Measurements from ENCODE around the gene ATG7.
"Not testable (repeated sequence)": the region's sequence is repeated elsewhere in the genome, so short reads cannot be mapped to it uniquely, and the experiment has no call there.

Gene ATG7

GRCh38 chr3:11508346-11509172, 236.4 kb downstream of the ATG7 start:
- no peak for DNase-seq (ENCODE audit: low read depth in 2 of 2)

- no peak for DNase-seq (ENCODE audit: low read depth in 2 of 2)
Observed at GRCh38 chr3:11509173-11510000, 237.2 kb downstream of the ATG7 start.

- no peak for DNase-seq (ENCODE audit: low read depth in 2 of 2)
Observed at GRCh38 chr3:11510001-11510340, 237.8 kb downstream of the ATG7 start.

GRCh38 chr3:11510356-11510755, 238.2 kb downstream of the ATG7 start:
- no peak for DNase-seq (ENCODE audit: low read depth in 2 of 2)

GRCh38 chr3:11511606-11512005, 239.4 kb downstream of the ATG7 start:
- not testable (repeated sequence) for DNase-seq (ENCODE audit: low read depth in 2 of 2)

- not testable (repeated sequence) for DNase-seq (ENCODE audit: low read depth in 2 of 2)
Observed at GRCh38 chr3:11513125-11513816, 241.1 kb downstream of the ATG7 start.

GRCh38 chr3:11513817-11514135, 241.6 kb downstream of the ATG7 start:
- no peak for DNase-seq (ENCODE audit: low read depth in 2 of 2)

- DNase-seq (ENCODE audit: low read depth in 2 of 2) = no peak
Observed at GRCh38 chr3:11514191-11514821, 242.1 kb downstream of the ATG7 start.

- DNase-seq (ENCODE audit: low read depth in 2 of 2) = no peak
Observed at GRCh38 chr3:11517601-11518000, 245.4 kb downstream of the ATG7 start.

GRCh38 chr3:11521167-11521566, 249.0 kb downstream of the ATG7 start:
- DNase-seq (ENCODE audit: low read depth in 2 of 2) = no peak

GRCh38 chr3:11522398-11522715, 250.2 kb downstream of the ATG7 start:
- DNase-seq (ENCODE audit: low read depth in 2 of 2) = no peak

GRCh38 chr3:11522953-11523571, 250.9 kb downstream of the ATG7 start:
- DNase-seq (ENCODE audit: low read depth in 2 of 2) = no peak

- no peak for DNase-seq (ENCODE audit: low read depth in 2 of 2)
Observed at GRCh38 chr3:11523572-11524101, 251.4 kb downstream of the ATG7 start.

GRCh38 chr3:11526121-11526520, 253.9 kb downstream of the ATG7 start:
- not testable (repeated sequence) for DNase-seq (ENCODE audit: low read depth in 2 of 2)

- DNase-seq (ENCODE audit: low read depth in 2 of 2) = no peak
Observed at GRCh38 chr3:11529281-11529680, 257.1 kb downstream of the ATG7 start.

GRCh38 chr3:11530153-11530721, 258.0 kb downstream of the ATG7 start:
- DNase-seq (ENCODE audit: low read depth in 2 of 2) = no peak

- no peak for DNase-seq (ENCODE audit: low read depth in 2 of 2)
Observed at GRCh38 chr3:11532931-11533391, 260.8 kb downstream of the ATG7 start.

GRCh38 chr3:11534011-11534792, 262.0 kb downstream of the ATG7 start:
- DNase-seq (ENCODE audit: low read depth in 2 of 2) = no peak

- DNase-seq (ENCODE audit: low read depth in 2 of 2) = no peak
Observed at GRCh38 chr3:11534793-11535101, 262.6 kb downstream of the ATG7 start.

GRCh38 chr3:11535243-11535960, 263.2 kb downstream of the ATG7 start:
- no peak for DNase-seq (ENCODE audit: low read depth in 2 of 2)

All from stimulated activated CD4-positive, alpha-beta T cell treated with anti-CD3 and anti-CD28 coated beads, Interleukin-4, amount 100 ng/mL, for 48 hours (primary cell).